Naive thymus-derived CD4-positive, alpha-beta T cell (primary cell): ENCODE measurements around the gene MS4A10. TPM values are rescaled to one million over a fixed set of nuclear protein-coding genes. Genes with fewer than 3 reads are reported as not detected.

Source experiments
- ATAC-seq: fragments of 150-1000 bp; cut with Tn5 transposase; 2 replicates; pipeline ENCODE4 v1.10.0; 2021; ENCODE audit warnings: mild to moderate bottlenecking, moderate library complexity
- CTCF ChIA-PET: fragments of 350-600 bp; sonication (Branson Sonifier 250); formaldehyde crosslinking; loops from one replicate; lab custom pipeline; 2021; ENCODE audit warnings: antibody characterized with exemption; lab: Charles Lee
- POLR2A ChIA-PET: fragments of 350-600 bp; sonication (Branson Sonifier 250); formaldehyde crosslinking; loops from one replicate; lab custom pipeline; 2021; ENCODE audit warnings: antibody characterized with exemption, inconsistent platforms; lab: Charles Lee
- DNase-seq, 9 donors: peaks; one replicate each; pipeline versions ENCODE4 v3.0.0 to v3.0.0-alpha.2; 2020 to 2022; ENCODE audit warnings: mixed read lengths in 1 of 9
- H3K27ac ChIP-seq: one replicate; pipeline ENCODE4 v1.7.0; 2013; ENCODE audit warnings: mild to moderate bottlenecking, low read depth, low read length, moderate library complexity
- H3K27me3 ChIP-seq, 2 donors: one replicate each; pipeline ENCODE4 v1.7.0; 2013; ENCODE audit warnings: low read length in 2 of 2, mild to moderate bottlenecking in 2 of 2, moderate library complexity in 2 of 2; ENCODE audit not compliant: control insufficient read depth in 2 of 2, insufficient read depth in 2 of 2
- H3K36me3 ChIP-seq, 3 experiments: 1 replicate in 2 of 3; 2 replicates in 1 of 3; pipeline ENCODE4 v1.7.0; 2013; ENCODE audit warnings: low read length in 3 of 3, mild to moderate bottlenecking in 3 of 3, moderate library complexity in 1 of 3; ENCODE audit not compliant: insufficient read depth in 3 of 3, control insufficient read depth in 2 of 3
- H3K4me1 ChIP-seq, 2 donors: one replicate each; pipeline ENCODE4 v1.7.0; 2013; ENCODE audit warnings: low read length in 2 of 2, mild to moderate bottlenecking in 2 of 2, moderate library complexity in 1 of 2; ENCODE audit not compliant: control insufficient read depth in 2 of 2, insufficient read depth in 2 of 2
- H3K4me3 ChIP-seq: 2 replicates; pipeline ENCODE4 v1.7.0; 2013; ENCODE audit warnings: mild to moderate bottlenecking, low read length
- H3K9me3 ChIP-seq, 3 experiments: 1 replicate in 2 of 3; 2 replicates in 1 of 3; pipeline ENCODE4 v1.7.0; 2013; ENCODE audit warnings: low read length in 3 of 3; ENCODE audit not compliant: control insufficient read depth in 2 of 3
- H3K27ac Mint-ChIP-seq, 9 donors: one replicate each; pipeline ENCODE4 v1.8.0; 2020 to 2022; ENCODE audit warnings: mixed read lengths in 9 of 9, mild to moderate bottlenecking in 8 of 9, moderate library complexity in 5 of 9, inconsistent platforms in 2 of 9
- H3K27me3 Mint-ChIP-seq, 5 donors: one replicate each; pipeline ENCODE4 v1.8.0; 2021 to 2022; ENCODE audit warnings: mixed read lengths in 5 of 5, mild to moderate bottlenecking in 1 of 5
- H3K36me3 Mint-ChIP-seq, 5 donors: one replicate each; pipeline ENCODE4 v1.8.0; 2020 to 2022; ENCODE audit warnings: mixed read lengths in 5 of 5, mild to moderate bottlenecking in 3 of 5, inconsistent platforms in 1 of 5
- H3K4me1 Mint-ChIP-seq, 7 donors: one replicate each; pipeline ENCODE4 v1.8.0; 2020 to 2022; ENCODE audit warnings: mixed read lengths in 7 of 7, mild to moderate bottlenecking in 3 of 7, inconsistent platforms in 1 of 7
- H3K4me3 Mint-ChIP-seq, 10 donors: one replicate each; pipeline ENCODE4 v1.8.0; 2020 to 2022; ENCODE audit warnings: mild to moderate bottlenecking in 10 of 10, mixed read lengths in 10 of 10, moderate library complexity in 6 of 10, inconsistent platforms in 2 of 10
- H3K9me3 Mint-ChIP-seq, 11 donors: one replicate each; pipeline ENCODE4 v1.8.0; 2020 to 2022; ENCODE audit warnings: mixed read lengths in 11 of 11, mild to moderate bottlenecking in 4 of 11, inconsistent platforms in 1 of 11, moderate library complexity in 1 of 11
- intact Hi-C, 2 donors: fragments of 100-400 bp; cut with micrococcal nuclease; formaldehyde crosslinking; loops; one replicate each; pipeline ENCODE4 v1.15.1; 2023
- polyA plus RNA-seq, 2 donors: library from polyadenylated mRNA; unstranded; fragments of 300-500 nt; fragmentation: Illumina TruSeq; gene quantifications; one replicate each; pipeline ENCODE4 v1.2.3, GENCODE V29; 2021
- total RNA-seq, 6 experiments: library from RNA in 5 of 6; stranded (reverse) in 5 of 6; gene quantifications; 1 replicate in 5 of 6; 2 replicates in 1 of 6; pipeline ENCODE4 v1.2.3 and lab custom pipeline; 2021 to 2026

The MS4A10 gene
- total and polyA plus RNA-seq, 7 experiments from 2014 or later: not detected

DNA sequence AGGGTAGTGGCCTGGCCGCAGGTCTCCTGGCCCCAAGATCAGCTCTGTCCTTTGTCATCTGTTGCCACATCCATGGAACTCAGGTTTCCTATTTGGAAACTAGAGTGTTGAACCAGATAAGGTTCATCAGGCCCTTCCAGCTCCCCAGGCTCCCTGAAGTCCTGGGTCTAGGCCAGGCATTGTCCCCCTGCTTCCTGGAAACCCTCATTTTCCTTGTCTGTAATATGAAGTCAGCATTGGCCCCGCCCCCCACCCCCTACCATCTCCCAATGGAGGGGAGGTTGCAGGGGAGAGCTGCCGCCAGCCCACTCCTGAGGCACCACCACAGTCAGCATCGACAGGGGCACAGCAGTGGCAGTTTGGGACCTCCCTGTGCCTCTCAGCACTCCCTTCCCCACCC lies 9.0 kb upstream of the MS4A10 start:
- Mint-ChIP-seq H3K4me1 (peaks cover 4 to 14% (median 10%) of the 10 kb centered on the region in 7 donors), H3K36me3 (no peaks in the 10 kb centered on the region), H3K27ac (no peak overlapping the region), H3K4me3 (no peak overlapping the region), H3K9me3 (no peaks in the 10 kb centered on the region), H3K27me3 (peaks cover 0 to 6% (median 0%) of the 10 kb centered on the region in 5 donors)
- H3K27me3 ChIP-seq: no peaks in the 10 kb centered on the region
- no peak for ATAC-seq
- H3K9me3 ChIP-seq: no peaks in the 10 kb centered on the region
- H3K4me3 ChIP-seq: no peak overlapping the region
- H3K4me1 ChIP-seq: no peaks in the 10 kb centered on the region
- ChIA-PET CTCF (interaction anchor here (0.7 to 1.4 kb wide), 3 partner anchors 8 to 740 kb away, joined by 3 to 5 read pairs (median 3); no protein-coding TSS in a partner anchor), POLR2A (no interaction called here)
- no peaks in the 10 kb centered on the region for H3K36me3 ChIP-seq
- intact Hi-C loops: loop anchor here in 1 of 2 donors (5.0 kb wide), 1 partner anchor 121 kb away; no protein-coding TSS in a partner anchor
- no peak for DNase-seq
- no peak overlapping the region for H3K27ac ChIP-seq

DNA sequence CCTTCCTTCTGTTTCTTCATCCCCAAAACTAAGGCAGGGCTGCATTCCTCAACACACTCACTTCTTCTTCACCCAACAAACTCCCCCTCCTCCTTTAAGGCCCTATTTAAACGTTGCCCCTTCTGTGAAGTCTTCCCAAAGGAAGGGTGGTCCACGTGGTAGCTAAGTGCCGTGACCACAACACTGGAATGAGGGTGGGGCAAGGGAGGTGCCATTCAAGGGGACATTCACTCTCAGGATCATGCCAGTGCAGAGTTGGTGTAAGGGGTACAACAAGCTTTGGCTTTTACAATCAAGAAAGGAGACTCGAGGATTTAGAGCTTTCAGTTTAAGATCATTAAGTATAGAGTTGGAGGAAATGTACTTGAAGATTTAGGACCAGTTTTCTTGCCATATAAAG lies 8.0 kb upstream of the MS4A10 start:
- no peak overlapping the region for H3K4me3 ChIP-seq
- no peak for DNase-seq
- intact Hi-C loops: loop anchor here in 1 of 2 donors (5.0 kb wide), 1 partner anchor 120 kb away; no protein-coding TSS in a partner anchor
- CTCF ChIA-PET: no interaction called here
- H3K9me3 ChIP-seq: no peaks in the 10 kb centered on the region
- H3K27me3 ChIP-seq: no peaks in the 10 kb centered on the region
- POLR2A ChIA-PET: interaction anchor here (0.6 kb wide), 1 partner anchor 194 kb away, joined by 3 read pairs; the partner anchor contains the start of gene CD6
- Mint-ChIP-seq H3K4me1 (peaks cover 4 to 14% (median 10%) of the 10 kb centered on the region in 7 donors), H3K27ac (no peak overlapping the region), H3K36me3 (no peaks in the 10 kb centered on the region), H3K27me3 (peaks cover 0 to 3% (median 0%) of the 10 kb centered on the region in 5 donors), H3K4me3 (no peak overlapping the region), H3K9me3 (no peaks in the 10 kb centered on the region)
- H3K36me3 ChIP-seq: no peaks in the 10 kb centered on the region
- H3K27ac ChIP-seq: no peak overlapping the region
- no peaks in the 10 kb centered on the region for H3K4me1 ChIP-seq
- ATAC-seq: no peak

DNA sequence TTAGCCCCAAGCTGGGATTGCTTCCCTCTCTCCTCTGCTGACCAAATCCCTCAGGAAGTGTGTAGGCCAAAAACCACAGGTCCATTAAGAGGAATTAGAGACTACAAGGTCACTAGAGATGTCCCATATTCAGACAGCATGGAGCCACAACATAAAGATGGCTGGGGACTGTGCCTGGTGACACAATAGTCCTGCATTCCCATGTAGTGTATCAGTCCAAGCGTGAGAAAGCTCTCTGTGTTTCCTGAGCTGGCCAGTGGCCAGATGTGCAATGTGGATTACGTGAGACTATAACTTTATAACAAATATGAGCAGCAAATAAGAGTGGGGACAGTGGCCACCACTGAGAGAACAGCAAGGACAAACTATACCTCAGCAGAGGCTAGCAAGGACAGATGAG lies 7.6 kb upstream of the MS4A10 start:
- H3K9me3 Mint-ChIP-seq: no peaks in the 10 kb centered on the region
- intact Hi-C loops: loop anchor here in 1 of 2 donors (5.0 kb wide), 1 partner anchor 120 kb away; no protein-coding TSS in a partner anchor

DNA sequence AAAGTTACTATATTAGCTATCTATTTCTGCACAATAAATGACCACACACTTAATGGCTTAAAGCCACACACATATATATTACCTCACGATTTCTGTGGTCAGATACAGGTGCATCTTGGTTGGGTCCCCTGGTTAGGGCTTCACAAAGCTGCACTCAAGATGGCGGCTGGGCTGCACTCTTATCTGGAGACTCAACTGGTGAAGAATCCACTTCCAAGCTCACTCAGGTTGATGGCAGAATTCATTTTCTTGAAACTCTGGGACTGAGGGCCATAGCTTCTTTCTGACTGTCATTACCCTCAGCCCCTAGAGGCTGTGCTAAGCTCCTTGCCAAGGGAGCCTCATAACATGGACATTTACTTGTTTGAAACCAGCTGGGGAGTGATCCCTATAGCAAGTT lies 5.1 kb upstream of the MS4A10 start:
- ATAC-seq (no peak), DNase-seq (no peak)
- ChIA-PET CTCF (interaction anchor here (0.6 kb wide), 1 partner anchor 1921 kb away, joined by 3 read pairs; no protein-coding TSS in a partner anchor), POLR2A (no interaction called here)
- no peaks in the 10 kb centered on the region for H3K9me3 Mint-ChIP-seq
- H3K4me1 Mint-ChIP-seq: peaks cover 0 to 7% (median 5%) of the 10 kb centered on the region in 7 donors
- Histone ChIP-seq H3K27ac (no peak overlapping the region), H3K36me3 (no peaks in the 10 kb centered on the region), H3K4me1 (no peaks in the 10 kb centered on the region), H3K9me3 (no peaks in the 10 kb centered on the region), H3K27me3 (no peaks in the 10 kb centered on the region), H3K4me3 (no peak overlapping the region)
- H3K36me3 Mint-ChIP-seq: no peaks in the 10 kb centered on the region
- H3K4me3 Mint-ChIP-seq: no peak overlapping the region
- intact Hi-C loops: no loop called here
- no peak overlapping the region for H3K27ac Mint-ChIP-seq
- H3K27me3 Mint-ChIP-seq: peaks cover 0 to 3% (median 0%) of the 10 kb centered on the region in 5 donors

More for the DNA sequence above, 7.6 kb upstream of the MS4A10 start:
- Histone ChIP-seq H3K36me3 (no peaks in the 10 kb centered on the region), H3K4me3 (no peak overlapping the region), H3K27ac (no peak overlapping the region), H3K27me3 (no peaks in the 10 kb centered on the region), H3K4me1 (no peaks in the 10 kb centered on the region), H3K9me3 (no peaks in the 10 kb centered on the region)
- CTCF ChIA-PET: no interaction called here
- DNase-seq (no peak), ATAC-seq (no peak)
- Mint-ChIP-seq H3K36me3 (no peaks in the 10 kb centered on the region), H3K27me3 (peaks cover 0 to 3% (median 0%) of the 10 kb centered on the region in 5 donors), H3K4me1 (peaks cover 4 to 14% (median 10%) of the 10 kb centered on the region in 7 donors), H3K27ac (no peak overlapping the region), H3K4me3 (no peak overlapping the region)
- POLR2A ChIA-PET: no interaction called here

DNA sequence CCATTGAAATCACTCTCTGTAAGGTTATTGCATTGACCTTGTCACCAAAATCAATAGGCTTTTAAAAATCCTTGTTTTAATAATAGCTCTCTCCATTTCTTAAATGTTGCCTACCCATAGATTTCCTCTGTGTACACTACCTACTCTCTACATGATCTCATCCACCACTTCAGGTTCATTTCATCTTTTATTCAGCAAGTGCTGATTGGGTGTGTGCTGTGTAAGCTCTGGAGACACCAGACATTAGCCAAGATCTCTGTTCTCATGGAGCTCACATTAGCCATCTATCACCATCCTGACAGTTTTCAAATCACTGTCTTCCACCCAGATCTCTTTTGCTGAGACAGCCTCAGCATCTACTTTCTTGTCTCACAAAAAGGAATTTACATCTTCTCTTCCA lies 4.4 kb upstream of the MS4A10 start:
- peaks cover 0 to 3% (median 0%) of the 10 kb centered on the region in 5 donors for H3K27me3 Mint-ChIP-seq
- H3K4me1 Mint-ChIP-seq: no peaks in the 10 kb centered on the region
- no peaks in the 10 kb centered on the region for H3K4me1 ChIP-seq
- DNase-seq (no peak), ATAC-seq (no peak)
- H3K9me3 Mint-ChIP-seq: no peaks in the 10 kb centered on the region
- H3K36me3 Mint-ChIP-seq: no peaks in the 10 kb centered on the region
- no peak overlapping the region for H3K4me3 Mint-ChIP-seq
- H3K27me3 ChIP-seq: no peaks in the 10 kb centered on the region
- ChIA-PET CTCF (no interaction called here), POLR2A (no interaction called here)
- no peak overlapping the region for H3K27ac Mint-ChIP-seq
- no peaks in the 10 kb centered on the region for H3K36me3 ChIP-seq
- no peak overlapping the region for H3K27ac ChIP-seq
- intact Hi-C loops: no loop called here
- no peak overlapping the region for H3K4me3 ChIP-seq
- H3K9me3 ChIP-seq: no peaks in the 10 kb centered on the region

DNA sequence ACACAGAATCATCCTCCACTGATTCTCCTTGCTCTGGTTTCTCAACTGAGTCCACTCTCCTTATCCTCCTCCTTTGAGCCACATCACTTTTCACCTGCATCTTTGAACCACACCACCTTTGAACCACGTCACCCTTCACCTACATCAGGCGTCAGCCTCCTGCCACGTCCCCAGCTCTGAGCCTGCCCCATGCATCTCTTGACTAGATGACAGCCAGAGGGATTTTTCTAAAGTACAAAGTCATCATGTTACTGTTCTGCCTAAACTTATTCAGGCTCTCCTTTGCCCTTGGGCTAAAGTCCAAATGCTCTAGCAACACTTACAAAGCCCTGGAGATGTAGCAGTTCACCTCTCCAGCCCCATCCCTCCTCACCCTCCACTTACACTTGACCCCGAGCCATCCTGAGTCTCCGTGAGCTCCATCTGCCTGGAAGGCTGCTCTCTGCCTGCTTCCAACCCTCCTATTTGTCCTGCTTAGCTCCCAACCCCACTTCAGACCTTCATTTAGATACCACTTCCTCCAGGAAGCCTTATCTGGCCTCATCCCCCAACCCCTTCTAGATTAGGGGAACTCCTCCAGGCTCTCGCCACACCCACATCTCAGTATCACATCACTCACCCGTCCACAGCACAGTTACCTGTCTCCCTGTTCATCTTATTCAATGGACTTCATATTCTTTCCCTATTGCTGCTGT lies 3.7 kb upstream of the MS4A10 start:
- Mint-ChIP-seq H3K27ac (no peak overlapping the region), H3K4me1 (no peaks in the 10 kb centered on the region), H3K36me3 (no peaks in the 10 kb centered on the region), H3K27me3 (peaks cover 0 to 3% (median 0%) of the 10 kb centered on the region in 5 donors), H3K9me3 (no peaks in the 10 kb centered on the region), H3K4me3 (no peak overlapping the region)
- intact Hi-C loops: no loop called here
- no peak for ATAC-seq
- ChIA-PET CTCF (no interaction called here), POLR2A (no interaction called here)
- H3K4me3 ChIP-seq: no peak overlapping the region
- H3K27ac ChIP-seq: no peak overlapping the region
- H3K9me3 ChIP-seq: no peaks in the 10 kb centered on the region
- H3K4me1 ChIP-seq: no peaks in the 10 kb centered on the region
- no peak for DNase-seq
- H3K36me3 ChIP-seq: no peaks in the 10 kb centered on the region
- no peaks in the 10 kb centered on the region for H3K27me3 ChIP-seq

DNA sequence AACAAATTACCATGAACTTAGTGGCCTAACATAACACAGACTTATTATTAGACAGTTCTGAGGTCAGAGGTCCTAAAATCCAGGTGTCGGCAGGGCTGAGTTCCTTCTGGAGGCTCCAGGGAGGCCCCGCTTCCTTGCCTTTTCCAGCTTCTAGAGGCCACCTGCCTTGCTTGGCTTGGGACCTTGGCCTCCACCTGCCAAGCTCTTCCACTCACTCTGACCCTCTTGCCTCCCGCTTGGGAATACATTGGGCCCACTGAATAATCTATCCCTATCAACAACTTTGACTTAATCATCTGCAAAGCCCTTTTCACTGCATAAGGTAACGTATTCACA lies 3.2 kb upstream of the MS4A10 start:
- no peaks in the 10 kb centered on the region for H3K36me3 ChIP-seq
- intact Hi-C loops: no loop called here
- CTCF ChIA-PET: no interaction called here
- Mint-ChIP-seq H3K36me3 (no peaks in the 10 kb centered on the region), H3K9me3 (no peaks in the 10 kb centered on the region), H3K4me3 (no peak overlapping the region), H3K27me3 (peaks cover 0 to 3% (median 0%) of the 10 kb centered on the region in 5 donors), H3K27ac (no peak overlapping the region), H3K4me1 (no peaks in the 10 kb centered on the region)
- H3K4me1 ChIP-seq: no peaks in the 10 kb centered on the region
- POLR2A ChIA-PET: no interaction called here
- no peaks in the 10 kb centered on the region for H3K9me3 ChIP-seq
- no peak overlapping the region for H3K27ac ChIP-seq
- H3K4me3 ChIP-seq: no peak overlapping the region
- DNase-seq (no peak), ATAC-seq (no peak)
- H3K27me3 ChIP-seq: no peaks in the 10 kb centered on the region
